HG03103 (cell line): Measurements from ENCODE around the gene COX8C.

Experiments used
- ATAC-seq: cut with Tn5 transposase; IDR thresholded peaks from one replicate; pipeline ENCODE4 v1.9.1; 2021; ENCODE audit warnings: low read depth; ENCODE audit not compliant: unreplicated experiment

The COX8C gene, protein sequence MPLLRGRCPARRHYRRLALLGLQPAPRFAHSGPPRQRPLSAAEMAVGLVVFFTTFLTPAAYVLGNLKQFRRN

DNA sequence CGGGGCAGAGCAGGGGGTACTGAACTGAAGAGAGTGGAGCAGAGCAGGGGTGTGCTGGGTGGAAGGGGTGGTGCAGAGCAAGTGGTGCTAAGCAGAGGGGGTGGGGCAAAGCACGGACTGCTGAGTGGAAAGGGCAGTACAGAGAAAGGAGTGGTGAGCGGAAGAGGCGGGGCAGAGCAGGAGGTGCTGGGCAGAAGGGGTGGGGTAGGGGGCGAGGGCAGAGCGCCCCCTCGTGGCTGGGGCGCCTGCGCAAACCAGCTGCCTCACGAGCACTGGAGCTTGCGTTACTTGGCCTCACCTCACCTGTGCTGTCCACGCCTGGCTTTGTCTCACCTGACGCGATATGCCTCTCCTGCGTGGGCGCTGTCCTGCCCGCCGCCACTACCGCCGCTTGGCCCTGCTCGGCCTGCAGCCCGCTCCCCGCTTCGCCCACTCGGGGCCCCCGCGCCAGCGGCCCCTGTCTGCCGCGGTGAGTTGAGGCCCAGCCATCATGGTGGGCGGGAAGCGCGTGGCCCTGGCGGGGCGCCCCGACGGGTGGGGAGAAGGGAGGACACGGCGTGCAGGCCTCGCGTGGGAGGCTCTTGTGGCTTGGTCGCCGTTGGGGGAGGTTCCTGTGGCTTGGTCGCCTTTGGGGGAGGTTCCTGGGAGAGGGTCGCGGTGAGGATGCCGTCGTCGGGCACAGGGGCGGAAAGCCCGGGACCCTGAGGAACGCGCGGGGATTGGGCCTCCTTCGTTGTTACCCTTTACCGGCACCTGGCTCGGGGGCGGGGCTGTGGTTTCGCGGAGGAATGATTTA is at the start of gene COX8C:
Gene COX8C, plus strand, starts transcription at position 257 of the 796 bp plus-strand sequence. Its CDS starts 87 bp downstream, at position 344.
- no peak for ATAC-seq

- ATAC-seq, result no peak
Measured at GRCh38 chr14:93299416-93299815, 47.6 kb upstream of the COX8C start.

DNA sequence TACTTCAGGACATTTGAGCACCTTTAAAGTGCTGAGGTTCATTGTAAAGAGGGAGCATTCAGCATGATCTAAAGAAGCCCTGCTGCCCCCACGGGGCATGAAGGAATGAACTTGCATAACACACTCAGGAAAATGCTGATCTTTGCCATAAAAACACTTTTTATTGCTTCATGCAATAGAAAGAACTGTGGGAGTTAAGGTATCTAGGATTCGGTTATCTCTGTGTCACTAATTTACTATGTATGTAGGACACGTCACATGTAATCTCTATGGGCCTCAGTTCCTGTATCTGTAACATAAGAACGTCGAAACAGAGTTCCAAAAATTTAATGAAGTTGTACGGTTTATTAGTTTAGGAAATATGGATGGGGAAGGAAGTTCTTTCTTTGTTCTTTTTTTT is 47.1 kb upstream of the COX8C start:
- no peak for ATAC-seq

DNA sequence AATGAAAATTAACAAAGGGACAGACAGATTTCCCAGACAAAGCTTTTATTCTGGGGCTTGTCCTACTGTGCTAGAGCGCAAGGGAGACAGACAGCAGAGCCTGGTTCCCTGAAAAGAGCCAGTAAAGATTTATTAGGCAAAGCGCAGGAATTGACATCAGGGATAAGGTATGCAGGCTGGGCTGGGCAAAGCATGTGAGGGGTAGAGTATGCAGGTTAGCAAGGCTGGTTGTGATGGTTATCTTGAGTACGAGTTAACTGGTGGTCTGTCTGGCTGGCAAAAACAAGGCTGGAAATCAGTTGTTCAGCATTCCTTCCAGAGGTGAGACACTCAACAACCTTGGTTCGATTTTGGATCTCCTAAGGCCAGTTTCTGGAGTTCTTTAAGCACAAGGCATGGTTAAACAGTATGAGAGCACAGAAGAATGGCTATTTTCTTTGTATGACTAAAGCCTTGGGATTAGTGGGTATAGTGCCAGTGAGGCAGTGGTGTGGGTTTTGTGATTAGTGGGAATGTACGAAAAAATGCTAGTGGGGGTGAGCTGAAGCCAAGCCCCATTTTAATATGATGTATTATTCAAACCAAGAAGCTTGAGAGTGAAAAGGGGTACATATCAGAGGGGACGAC is 45.0 kb upstream of the COX8C start:
- no peak for ATAC-seq

DNA sequence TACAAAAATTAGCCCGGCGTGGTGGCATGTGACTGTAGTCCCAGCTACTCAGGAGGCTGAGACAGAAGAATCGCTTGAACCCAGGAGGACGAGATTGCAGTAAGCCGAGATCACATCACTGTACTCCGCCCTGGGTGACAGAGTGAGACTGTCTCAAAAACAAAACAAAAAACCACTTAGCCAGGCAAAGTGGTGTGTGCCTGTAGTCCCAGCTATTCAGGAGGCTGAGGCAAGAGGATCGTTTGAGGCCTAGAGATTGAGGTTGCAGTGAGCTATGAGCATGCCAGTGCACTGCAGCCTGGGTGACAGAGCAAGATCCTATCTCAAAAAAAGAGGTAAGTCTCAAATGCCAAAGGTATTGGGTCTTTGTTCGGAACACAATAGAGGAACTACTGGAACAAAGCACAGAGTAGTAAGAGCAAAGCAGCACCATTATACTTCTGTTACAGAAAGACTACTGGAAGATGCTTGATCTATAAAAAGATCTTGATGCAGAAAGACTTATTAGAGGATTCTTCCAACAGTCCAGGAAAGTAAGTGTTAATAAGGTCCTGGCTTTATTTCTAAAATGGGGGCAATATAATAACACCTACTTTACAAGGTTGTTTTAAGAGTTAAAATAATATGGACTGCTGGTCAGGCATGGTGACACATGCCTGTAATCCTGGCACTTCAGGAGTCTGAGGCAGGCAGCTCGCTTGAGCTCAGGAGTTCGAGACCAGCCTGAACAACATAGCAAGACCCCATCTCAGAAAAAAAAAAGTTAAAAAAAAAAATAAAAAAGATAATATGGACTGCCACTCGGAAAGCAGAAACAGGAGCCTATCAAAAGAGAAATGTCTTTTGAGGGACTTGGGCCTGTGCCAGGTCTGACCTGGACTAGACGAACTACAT is 44.0 kb upstream of the COX8C start:
- no peak for ATAC-seq

GRCh38 chr14:93303659-93304058 is 43.3 kb upstream of the COX8C start:
- no peak for ATAC-seq

DNA sequence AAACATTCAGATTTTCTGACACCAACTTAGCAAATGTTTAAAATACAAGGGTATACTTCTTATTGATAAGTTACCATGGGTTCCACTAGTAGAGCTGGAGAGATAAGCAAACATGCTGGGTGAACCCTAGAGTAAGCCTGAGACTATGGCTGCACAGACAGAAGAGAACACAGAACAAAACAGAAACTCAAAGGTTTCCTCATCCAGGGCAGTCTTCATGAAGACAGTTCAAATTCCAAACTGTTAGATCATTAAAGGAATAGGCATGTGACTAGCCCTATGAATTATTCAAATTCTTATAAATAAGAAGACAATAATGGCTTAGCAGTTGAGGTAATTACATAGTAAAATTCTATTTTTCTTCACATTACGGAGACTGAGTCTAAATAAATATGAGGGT is 42.2 kb upstream of the COX8C start:
- no peak for ATAC-seq

GRCh38 chr14:93305725-93306418 is 41.1 kb upstream of the COX8C start:
- ATAC-seq, result no peak

DNA sequence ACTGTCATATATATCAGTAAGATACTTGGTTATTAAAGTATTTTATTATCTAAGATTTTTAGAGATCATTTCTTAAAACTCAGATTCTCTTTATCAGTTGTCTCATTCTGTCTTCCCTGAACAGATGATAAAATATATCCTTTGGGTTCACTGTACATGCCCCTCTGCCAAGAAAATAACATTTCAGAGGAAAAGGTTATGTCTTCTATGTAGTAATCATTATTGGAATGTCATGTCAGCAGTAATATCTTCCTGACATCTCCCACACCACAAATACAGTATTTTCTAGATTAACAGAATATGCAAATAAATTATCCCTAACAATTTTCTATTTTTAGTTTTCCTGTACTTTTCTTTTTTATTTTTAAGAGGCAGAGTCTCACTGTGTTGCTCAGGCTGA is 40.2 kb upstream of the COX8C start:
- ATAC-seq, result no peak

GRCh38 chr14:93308686-93309345 is 38.2 kb upstream of the COX8C start:
- no peak for ATAC-seq

GRCh38 chr14:93309427-93309966 is 37.5 kb upstream of the COX8C start:
- no peak for ATAC-seq

DNA sequence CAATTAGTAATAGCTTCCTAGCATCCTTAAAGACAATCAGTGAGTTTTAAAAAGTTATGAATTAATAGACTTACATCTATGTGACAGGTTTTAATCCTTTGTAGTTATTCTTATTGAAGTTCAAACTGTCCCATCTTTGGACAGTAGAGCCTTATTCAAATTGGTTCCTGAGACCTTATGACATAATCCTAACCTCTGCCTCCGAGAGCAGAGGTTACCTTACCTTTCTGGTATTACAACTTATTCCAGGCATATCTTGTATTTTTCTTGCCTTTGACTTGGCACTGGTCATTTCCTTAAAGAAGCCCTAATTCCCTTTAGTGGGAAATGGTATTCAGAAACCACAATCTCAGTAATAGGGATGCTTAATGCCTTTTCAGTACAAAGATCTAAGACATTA is 35.9 kb upstream of the COX8C start:
- ATAC-seq, result no peak

DNA sequence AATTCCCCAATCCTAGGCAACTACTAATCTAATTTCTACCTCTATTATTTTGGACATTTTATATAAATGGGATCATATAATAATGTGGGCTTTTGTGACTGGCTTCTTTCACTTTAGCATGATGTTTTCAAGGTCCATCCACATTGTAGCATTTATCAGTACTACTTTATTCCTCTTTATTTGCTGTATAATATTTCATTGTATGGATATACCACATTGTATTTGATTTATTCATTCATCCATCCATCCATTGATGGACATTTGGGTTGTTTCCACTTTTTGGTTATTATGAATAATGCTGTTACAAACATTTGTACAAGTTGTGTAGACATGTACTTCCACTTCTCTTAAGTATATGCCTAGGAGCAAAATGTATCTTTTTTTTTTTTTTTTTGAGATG is 31.4 kb upstream of the COX8C start:
- ATAC-seq, result no peak

GRCh38 chr14:93316716-93317115 is 30.3 kb upstream of the COX8C start:
- no peak for ATAC-seq

- ATAC-seq, result no peak
Measured at GRCh38 chr14:93317210-93317874, 29.6 kb upstream of the COX8C start.

- ATAC-seq, result no peak
Measured at GRCh38 chr14:93317875-93318807, 28.8 kb upstream of the COX8C start.

DNA sequence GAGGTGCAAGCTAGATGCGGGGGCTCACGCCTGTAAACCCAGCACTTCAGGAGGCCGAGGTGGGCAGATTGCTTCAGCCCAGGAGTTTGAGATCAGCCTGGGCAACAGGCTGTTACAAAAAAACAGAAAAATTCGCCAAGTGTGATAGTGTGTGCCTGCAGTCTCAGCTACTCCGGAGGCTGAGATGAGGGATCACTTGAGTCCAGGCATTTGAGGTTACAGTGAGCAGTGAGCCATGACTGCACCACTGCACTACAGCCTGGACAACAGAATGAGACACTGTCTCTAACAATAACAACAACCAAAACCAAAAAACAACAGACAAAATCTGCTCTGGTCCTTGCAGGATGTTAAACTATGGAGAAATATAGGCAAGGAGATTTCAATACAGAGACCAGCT is 28.1 kb upstream of the COX8C start:
- ATAC-seq, result no peak

GRCh38 chr14:93319494-93319893 is 27.5 kb upstream of the COX8C start:
- no peak for ATAC-seq
